Gastrocnemius medialis (tissue), 4 donors: ENCODE measurements around the gene DPYSL3. TPM values are rescaled to one million over a fixed set of nuclear protein-coding genes. Genes with fewer than 3 reads are reported as not detected.

Experiments used
- ATAC-seq, 2 donors: fragments of 150-250 bp; one replicate each; pipeline ENCODE4 v1.9.1; 2016
- DNase-seq, 2 donors: peaks; one replicate each; pipeline ENCODE4 v3.0.0-alpha.2; 2019
- H3K27ac ChIP-seq, 4 donors: fragments of 200-600 bp; sonication (generic); 1 replicate in 1 of 4; 2 replicates in 3 of 4; pipeline ENCODE4 v1.5.1; 2016 to 2018; ENCODE audit warnings: mild to moderate bottlenecking in 2 of 4, moderate library complexity in 1 of 4
- H3K27me3 ChIP-seq, 3 donors: fragments of 200-600 bp; sonication (generic) in 2 of 3; 1 replicate in 1 of 3; 2 replicates in 2 of 3; pipeline versions ENCODE4 v1.5.1 to v1.6.0; 2016 to 2019; ENCODE audit warnings: mild to moderate bottlenecking in 1 of 3, moderate library complexity in 1 of 3
- H3K36me3 ChIP-seq, 2 donors: fragments of 200-600 bp; sonication (generic) in 1 of 2; one replicate each; pipeline ENCODE4 v1.5.1; 2017 to 2018
- H3K4me1 ChIP-seq, 2 donors: fragments of 200-600 bp; sonication (generic) in 1 of 2; one replicate each; pipeline ENCODE4 v1.5.1; 2016 to 2017; ENCODE audit warnings: mild to moderate bottlenecking in 2 of 2
- H3K4me3 ChIP-seq, 4 donors: fragments of 200-600 bp; sonication (generic) in 3 of 4; 1 replicate in 1 of 4; 2 replicates in 3 of 4; pipeline ENCODE4 v1.5.1; 2016 to 2019; ENCODE audit warnings: mild to moderate bottlenecking in 2 of 4
- H3K9me3 ChIP-seq, 3 donors: fragments of 200-600 bp; sonication (generic) in 2 of 3; 1 replicate in 1 of 3; 2 replicates in 2 of 3; pipeline ENCODE4 v1.5.1; 2016 to 2019
- CTCF ChIP-seq, 5 experiments: fragments of 450-650 bp in 3 of 5; fragments of 200-600 bp in 2 of 5; sonication (generic) in 2 of 5; IDR thresholded peaks in 4 of 5; conservative IDR thresholded peaks in 1 of 5; 1 replicate in 4 of 5; 2 replicates in 1 of 5; pipeline ENCODE4 v1.5.1; 2016 to 2019; ENCODE audit warnings: antibody characterized with exemption in 5 of 5, mild to moderate bottlenecking in 3 of 5, moderate library complexity in 3 of 5
- POLR2A ChIP-seq, 2 donors: fragments of 450-650 bp; IDR thresholded peaks; one replicate each; pipeline ENCODE4 v1.6.1; 2017; ENCODE audit warnings: antibody characterized with exemption in 2 of 2, mild to moderate bottlenecking in 2 of 2, moderate library complexity in 2 of 2
- in situ Hi-C, 4 donors: fragments of 200-750 bp; cut with MboI; loops; one replicate each; pipeline versions ENCODE4 v1.15.0 to v1.8.0; 2017; ENCODE audit warnings: low sequenced_read_pairs in 4 of 4
- intact Hi-C: fragments of 100-400 bp; cut with DNase I; formaldehyde crosslinking; loops from one replicate; pipeline ENCODE4 v1.15.1; 2023; ENCODE audit warnings: low total_unique reads
- total RNA-seq, 4 donors: library from RNA; depleted of rRNA; stranded (reverse); fragments of >200 nt; gene quantifications; one replicate each; pipeline versions ENCODE4 v1.1.0 to v1.2.3, GENCODE V29; 2016

DPYSL3 gene
- total RNA-seq, 4 donors from 2014 or later, result 11.7 to 45.8 (median 26.0) TPM

DNA sequence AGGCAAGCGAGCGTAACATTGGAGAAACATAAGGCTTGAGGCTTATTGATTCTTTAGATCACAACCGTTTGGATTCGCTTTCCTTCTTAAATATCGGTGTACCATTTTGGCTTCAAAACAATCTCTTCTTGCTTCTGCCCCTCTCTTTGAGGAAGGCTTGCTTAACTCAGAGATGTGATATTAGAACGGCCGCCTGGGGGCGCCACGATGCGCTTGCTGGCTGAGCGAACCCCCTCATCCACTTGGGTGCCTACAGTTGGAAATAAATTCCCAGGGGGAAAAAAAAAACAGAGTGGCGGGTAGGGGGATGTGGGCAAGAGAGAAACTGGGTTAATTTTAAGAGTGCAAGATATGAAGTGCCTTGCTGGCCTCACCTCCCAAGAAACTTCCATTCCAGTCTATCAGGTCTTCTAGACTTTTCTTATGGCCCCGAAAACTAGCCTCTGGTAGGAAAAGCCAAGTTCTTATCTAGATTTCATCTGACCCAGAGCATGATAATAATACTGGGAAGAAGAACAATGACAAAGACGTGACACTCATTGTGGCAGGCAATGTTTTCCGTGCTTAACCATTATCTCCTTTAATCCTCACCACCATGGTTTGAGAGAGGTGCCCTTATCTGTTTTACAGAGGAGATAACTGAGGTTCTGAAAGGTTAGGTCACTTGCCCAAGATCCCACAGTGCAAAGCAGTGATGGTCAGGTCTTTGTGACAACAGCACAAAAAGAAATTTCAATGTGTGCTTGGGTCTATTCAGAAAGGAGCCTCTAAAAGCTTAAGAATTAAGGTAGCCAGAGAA lies 115.8 kb downstream of the DPYSL3 start:
- Histone ChIP-seq H3K27ac (no peak overlapping the region), H3K9me3 (no peaks in the 10 kb centered on the region), H3K4me1 (no peaks in the 10 kb centered on the region), H3K36me3 (peaks cover 0 to 21% of the 10 kb centered on the region in 2 donors), H3K4me3 (no peak overlapping the region), H3K27me3 (no peaks in the 10 kb centered on the region)
- TF ChIP-seq CTCF (IDR thresholded peaks at IDR 0.05 in 4 of 5, conservative IDR thresholded peaks at IDR 0.05 in 1 of 5) (peak in 2 of 5 experiments; percentile 7 to 8), POLR2A (IDR thresholded peaks at IDR 0.05) (no peak)
- ATAC-seq, result no peak
- DNase-seq, result no peak
- intact Hi-C loops, result loop anchor here (2.0 kb wide), 1 partner anchor 165 kb away; no protein-coding TSS in a partner anchor
- in situ Hi-C loops, result no loop called here

DNA sequence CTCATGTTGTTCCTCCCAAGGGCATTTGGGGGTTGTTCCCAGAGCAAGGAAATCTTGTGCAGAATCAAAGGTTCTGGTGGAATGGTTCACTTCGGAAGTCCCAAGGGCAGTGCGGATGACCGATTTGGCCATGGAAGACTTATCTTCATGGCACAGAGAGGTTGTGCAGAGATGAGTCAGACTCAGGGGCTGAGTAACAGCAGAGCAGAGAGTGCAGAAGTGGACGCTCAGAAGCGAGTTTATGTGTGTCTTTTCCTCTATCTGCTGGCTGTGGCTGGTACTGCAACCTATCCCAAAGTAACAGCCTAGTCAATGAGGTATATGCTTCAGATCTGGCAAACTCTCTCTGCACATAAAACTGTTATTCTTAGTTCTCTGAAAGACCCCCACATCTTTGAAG lies 118.1 kb downstream of the DPYSL3 start:
- DNase-seq, result peak; percentile 41 to 75
- intact Hi-C loops, result no loop called here

GRCh38 chr5:147390654-147391225 lies 119.1 kb downstream of the DPYSL3 start:
- no peak overlapping the region for H3K27ac ChIP-seq
- no peaks in the 10 kb centered on the region for H3K9me3 ChIP-seq
- ATAC-seq, result no peak
- no peaks in the 10 kb centered on the region for H3K27me3 ChIP-seq
- in situ Hi-C loops (no loop called here), intact Hi-C loops (no loop called here)
- peaks cover 0 to 11% of the 10 kb centered on the region in 2 donors for H3K36me3 ChIP-seq
- TF ChIP-seq CTCF (IDR thresholded peaks at IDR 0.05 in 4 of 5, conservative IDR thresholded peaks at IDR 0.05 in 1 of 5) (no peak), POLR2A (IDR thresholded peaks at IDR 0.05) (no peak)
- DNase-seq, result no peak
- H3K4me3 ChIP-seq, result no peak overlapping the region
- no peaks in the 10 kb centered on the region for H3K4me1 ChIP-seq

More for the DNA sequence above, 118.1 kb downstream of the DPYSL3 start:
- no peaks in the 10 kb centered on the region for H3K27me3 ChIP-seq
- ATAC-seq, result peak; percentile 74 to 81
- H3K9me3 ChIP-seq, result no peaks in the 10 kb centered on the region
- no peak overlapping the region for H3K4me3 ChIP-seq
- in situ Hi-C loops, result no loop called here
- H3K4me1 ChIP-seq, result no peaks in the 10 kb centered on the region
- TF ChIP-seq POLR2A (IDR thresholded peaks at IDR 0.05), result no peak
- TF ChIP-seq CTCF (IDR thresholded peaks at IDR 0.05 in 4 of 5, conservative IDR thresholded peaks at IDR 0.05 in 1 of 5), result peak in 3 of 5 experiments; percentile 29 to 46 (median 46)
- H3K27ac ChIP-seq, result no peak overlapping the region
- H3K36me3 ChIP-seq, result peaks cover 0 to 11% of the 10 kb centered on the region in 2 donors

DNA sequence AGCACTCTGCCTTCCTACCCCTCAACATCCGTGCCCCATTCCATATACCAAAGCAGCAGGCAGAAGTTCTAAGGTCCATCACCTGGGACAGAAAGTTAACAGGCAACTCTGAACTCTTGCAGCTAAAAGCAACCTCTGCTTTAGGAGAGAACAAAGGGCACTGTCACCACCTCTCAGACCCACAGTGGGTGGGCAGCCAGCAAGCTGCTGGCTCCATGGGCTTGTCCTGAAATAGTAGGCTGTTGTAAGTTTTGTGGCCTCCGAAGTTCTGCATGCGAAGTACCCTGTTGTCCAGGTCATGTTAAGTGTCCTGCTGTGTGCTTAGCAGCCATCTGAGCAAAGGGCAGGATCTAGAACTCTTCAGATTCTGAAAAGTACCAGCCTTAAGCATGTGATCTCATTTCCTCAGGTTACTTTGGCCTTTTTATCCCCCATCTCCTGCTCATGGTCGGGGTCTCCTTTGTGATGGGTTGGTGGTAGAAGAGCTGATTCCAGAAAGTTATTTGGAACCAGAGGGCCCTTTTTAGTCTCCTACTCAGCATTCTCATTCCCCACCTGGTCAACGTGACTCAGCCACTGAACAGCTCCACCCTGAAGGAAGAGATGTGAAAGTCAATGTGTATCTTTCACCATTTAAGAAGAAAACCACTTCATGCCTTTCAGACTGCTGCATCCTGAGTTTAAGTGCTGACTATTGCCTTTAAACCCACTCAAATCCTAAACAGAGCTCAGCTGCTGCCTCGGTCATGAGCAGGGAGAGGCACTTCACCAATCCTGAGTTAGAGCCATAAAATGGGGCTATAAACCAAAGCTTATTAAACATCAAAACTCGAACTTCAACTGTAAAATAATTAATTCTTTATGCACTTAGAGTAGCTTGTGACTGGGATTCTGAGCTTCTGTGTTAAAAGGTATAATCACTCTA lies 121.4 kb downstream of the DPYSL3 start:
- peaks cover 0 to 5% of the 10 kb centered on the region in 2 donors for H3K36me3 ChIP-seq
- H3K9me3 ChIP-seq, result no peaks in the 10 kb centered on the region
- no peak overlapping the region for H3K4me3 ChIP-seq
- ATAC-seq (no peak), DNase-seq (no peak)
- no peak overlapping the region for H3K27ac ChIP-seq
- intact Hi-C loops, result no loop called here
- H3K4me1 ChIP-seq, result no peaks in the 10 kb centered on the region
- no peaks in the 10 kb centered on the region for H3K27me3 ChIP-seq
- in situ Hi-C loops, result loop anchor here in 1 of 4 donors (10.0 kb wide), 1 partner anchor 186 kb away; no protein-coding TSS in a partner anchor
- no peak for TF ChIP-seq POLR2A (IDR thresholded peaks at IDR 0.05)
- TF ChIP-seq CTCF (IDR thresholded peaks at IDR 0.05 in 4 of 5, conservative IDR thresholded peaks at IDR 0.05 in 1 of 5), result no peak
